ENCODE data around the gene PNMA8B.

PNMA8B gene

GRCh38 chr19:46447824-46448223 lies 47.8 kb downstream of the PNMA8B start:
- no peak overlapping the region for H3K27ac Mint-ChIP-seq

GRCh38 chr19:46447006-46447405 lies 48.7 kb downstream of the PNMA8B start:
- CTCF ChIA-PET, result no interaction called here
- Mint-ChIP-seq H3K36me3 (no peaks in the 10 kb centered on the region), H3K4me3 (no peak overlapping the region), H3K27me3 (peaks cover 19% of the 10 kb centered on the region), H3K4me1 (peaks cover 4% of the 10 kb centered on the region), H3K27ac (no peak overlapping the region), H3K9me3 (peaks cover 8% of the 10 kb centered on the region)
- DNase-seq, result no peak

More at GRCh38 chr19:46447824-46448223, 47.8 kb downstream of the PNMA8B start:
- no peaks in the 10 kb centered on the region for H3K36me3 Mint-ChIP-seq
- H3K4me3 Mint-ChIP-seq, result no peak overlapping the region
- CTCF ChIA-PET, result interaction anchor here (1.5 kb wide), 1 partner anchor 13 kb away, joined by 3 read pairs; no protein-coding TSS in a partner anchor
- peaks cover 8% of the 10 kb centered on the region for H3K9me3 Mint-ChIP-seq
- peaks cover 4% of the 10 kb centered on the region for H3K4me1 Mint-ChIP-seq
- peaks cover 17% of the 10 kb centered on the region for H3K27me3 Mint-ChIP-seq
- no peak for DNase-seq

GRCh38 chr19:46446021-46446420 lies 49.6 kb downstream of the PNMA8B start:
- Mint-ChIP-seq H3K27me3 (peaks cover 19% of the 10 kb centered on the region), H3K36me3 (no peaks in the 10 kb centered on the region), H3K4me1 (peaks cover 4% of the 10 kb centered on the region), H3K27ac (no peak overlapping the region), H3K9me3 (peaks cover 8% of the 10 kb centered on the region), H3K4me3 (no peak overlapping the region)
- CTCF ChIA-PET, result no interaction called here
- no peak for DNase-seq

GRCh38 chr19:46442808-46443450 lies 52.7 kb downstream of the PNMA8B start:
- Mint-ChIP-seq H3K27ac (no peak overlapping the region), H3K9me3 (no peaks in the 10 kb centered on the region), H3K4me3 (no peak overlapping the region), H3K36me3 (no peaks in the 10 kb centered on the region), H3K27me3 (peaks cover 18% of the 10 kb centered on the region), H3K4me1 (peaks cover 4% of the 10 kb centered on the region)
- no peak for DNase-seq
- CTCF ChIA-PET, result no interaction called here

GRCh38 chr19:46441866-46442265 lies 53.8 kb downstream of the PNMA8B start:
- Mint-ChIP-seq H3K9me3 (no peaks in the 10 kb centered on the region), H3K4me1 (peaks cover 4% of the 10 kb centered on the region), H3K4me3 (no peak overlapping the region), H3K27ac (no peak overlapping the region), H3K36me3 (no peaks in the 10 kb centered on the region), H3K27me3 (peaks cover 10% of the 10 kb centered on the region)
- no peak for DNase-seq
- CTCF ChIA-PET, result no interaction called here

All from activated naive CD4-positive, alpha-beta T cell treated with anti-CD3 and anti-CD28 coated beads, Interleukin-2, amount 10 ng/mL, durations not matched to agents 7 days and 5 days (primary cell).